Femur (tissue), 1 donor: ENCODE measurements around the gene HIP1.
"Not testable (repeated sequence)": the region's sequence is repeated elsewhere in the genome, so short reads cannot be mapped to it uniquely, and the experiment has no call there.

ENCODE experiments used
- DNase-seq: peaks from one replicate; pipeline ENCODE4 v3.0.0-alpha.2; 2017

Gene HIP1

DNA sequence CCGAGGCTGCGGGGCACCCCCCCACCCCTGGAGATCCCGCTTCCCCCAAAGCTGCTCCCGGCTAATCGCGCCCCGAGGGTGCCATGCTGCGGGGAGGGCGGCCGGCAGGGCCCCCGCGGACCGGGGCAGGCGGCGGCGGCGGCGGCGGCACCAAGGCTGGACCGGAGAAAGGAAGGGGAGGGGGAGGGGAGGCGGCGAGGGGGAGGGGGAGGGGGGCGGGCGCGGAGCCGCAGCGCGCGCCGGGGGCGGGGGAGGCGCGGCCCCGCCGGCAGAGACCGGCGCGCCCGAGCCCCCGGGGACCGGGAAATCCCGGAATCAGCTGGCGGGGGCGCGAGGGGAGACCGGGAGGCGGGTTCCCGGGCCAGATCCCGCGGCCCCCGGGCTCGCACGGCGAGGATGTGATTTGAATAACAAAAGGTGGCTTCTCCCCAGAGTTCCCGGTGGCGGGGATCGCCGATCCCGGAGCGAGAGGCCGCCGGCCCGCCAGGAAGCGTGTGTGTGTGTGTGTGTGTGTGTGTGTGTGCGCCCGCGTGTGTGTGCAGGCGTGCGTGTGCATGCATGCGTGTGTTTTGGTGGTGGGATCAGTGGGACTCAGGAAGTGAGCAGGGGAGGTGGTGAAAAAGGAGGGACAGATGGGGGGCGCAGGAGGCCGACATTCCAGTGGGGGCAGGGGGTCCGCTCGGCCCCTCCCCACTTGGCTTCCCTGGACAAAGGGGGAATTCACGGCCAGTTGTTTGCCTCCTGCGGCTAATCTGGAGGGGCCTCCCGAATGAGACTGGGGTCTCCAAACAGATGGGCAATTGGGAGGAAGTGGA is 99.5 kb downstream of the HIP1 start:
- peak; percentile 74 for DNase-seq

DNA sequence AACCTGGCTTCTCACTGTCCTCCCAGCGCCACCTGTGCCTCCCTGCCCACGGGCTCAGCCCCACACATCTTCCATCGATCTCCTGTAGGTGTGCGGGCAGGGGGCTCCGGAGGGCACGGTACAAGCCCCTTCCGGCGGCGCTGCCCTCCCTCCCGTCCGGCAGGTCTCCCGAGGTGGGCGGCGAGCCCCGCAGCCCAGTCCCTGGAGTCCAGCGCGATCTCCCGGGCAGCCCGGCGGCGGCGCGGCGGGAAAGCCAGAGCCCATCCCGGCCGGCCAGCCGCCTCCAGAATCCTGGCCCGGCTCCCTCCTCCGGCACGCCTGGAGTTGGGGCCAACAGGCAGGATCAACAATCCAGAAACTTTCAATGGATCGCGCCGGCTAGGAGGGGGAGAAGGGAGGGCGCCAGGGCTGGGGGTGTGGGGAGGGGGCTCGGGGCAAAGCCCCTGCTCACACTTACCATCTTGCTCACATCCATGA is 100.1 kb downstream of the HIP1 start:
- peak; percentile 76 for DNase-seq

DNA sequence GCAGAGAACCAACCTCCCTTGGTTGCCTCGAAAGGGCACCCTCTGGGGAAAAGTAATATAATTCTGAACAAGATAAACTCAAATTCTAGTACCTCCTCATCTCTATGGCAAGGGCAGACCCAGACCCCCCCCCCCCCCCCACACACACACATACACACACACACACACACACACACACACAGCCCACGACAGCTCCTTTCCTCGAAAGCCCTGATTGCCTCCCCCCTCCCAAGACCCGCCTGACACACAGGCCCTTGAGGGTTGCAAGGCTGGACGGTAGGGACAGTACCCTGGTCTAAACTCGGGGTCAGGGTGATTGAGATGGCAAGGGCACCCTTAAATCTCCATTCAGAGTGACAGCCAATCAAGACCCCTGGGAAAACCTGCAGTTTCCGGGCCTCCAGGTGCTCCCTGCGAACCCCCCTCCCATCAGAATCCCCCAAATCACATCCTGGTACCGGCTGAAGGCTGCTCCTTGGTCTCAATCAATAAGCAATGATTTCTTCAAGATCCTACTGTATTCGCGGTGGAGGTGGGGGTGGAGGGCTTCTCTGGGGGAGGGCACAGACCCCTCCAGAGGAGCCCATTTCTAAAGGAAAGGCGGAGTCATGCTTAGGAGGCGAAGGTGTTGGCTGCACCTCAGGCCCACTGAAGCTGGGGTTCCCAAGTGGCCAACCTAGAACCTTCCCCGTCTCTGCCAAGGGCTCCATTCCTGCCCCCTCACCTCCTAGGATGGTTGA is 100.7 kb downstream of the HIP1 start:
- DNase-seq: no peak

DNA sequence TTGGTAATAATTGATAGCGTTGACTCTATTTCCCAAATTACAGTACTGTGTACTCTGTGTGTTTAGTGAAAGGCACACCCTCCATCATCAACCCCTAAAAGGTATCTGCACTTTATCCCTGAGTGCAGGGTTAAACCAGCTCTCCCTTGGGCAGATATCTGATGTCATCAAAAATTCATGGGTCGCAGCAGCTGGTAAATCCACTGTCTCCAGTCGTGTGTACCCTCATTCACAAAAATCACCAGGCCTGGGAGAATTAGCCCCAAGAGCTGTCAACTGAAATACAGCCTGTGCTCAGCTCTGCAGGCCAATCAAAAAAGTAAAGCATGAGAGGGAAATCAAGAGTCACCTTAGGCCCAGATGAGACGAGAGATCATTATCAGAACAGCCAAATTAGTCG is 103.7 kb downstream of the HIP1 start:
- no peak for DNase-seq

DNA sequence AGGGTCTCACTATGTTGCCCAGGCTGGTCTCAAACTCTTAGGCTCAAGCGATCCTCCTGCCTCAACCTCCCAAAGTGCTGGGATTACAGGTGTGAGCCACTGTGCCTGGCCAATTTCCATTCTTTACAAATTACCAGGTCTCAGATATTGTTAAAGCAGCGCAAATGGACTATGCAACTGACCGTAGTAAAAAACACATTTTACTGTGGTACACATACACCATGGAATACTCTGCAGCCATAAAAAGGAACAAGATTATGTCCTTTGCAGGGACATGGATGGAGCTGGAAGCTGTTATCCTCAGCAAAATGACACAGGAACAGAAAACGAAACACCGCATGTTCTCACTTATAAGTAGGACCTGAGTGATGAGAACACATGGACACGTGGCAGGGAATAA is 106.2 kb downstream of the HIP1 start:
- not testable (repeated sequence) for DNase-seq

DNA sequence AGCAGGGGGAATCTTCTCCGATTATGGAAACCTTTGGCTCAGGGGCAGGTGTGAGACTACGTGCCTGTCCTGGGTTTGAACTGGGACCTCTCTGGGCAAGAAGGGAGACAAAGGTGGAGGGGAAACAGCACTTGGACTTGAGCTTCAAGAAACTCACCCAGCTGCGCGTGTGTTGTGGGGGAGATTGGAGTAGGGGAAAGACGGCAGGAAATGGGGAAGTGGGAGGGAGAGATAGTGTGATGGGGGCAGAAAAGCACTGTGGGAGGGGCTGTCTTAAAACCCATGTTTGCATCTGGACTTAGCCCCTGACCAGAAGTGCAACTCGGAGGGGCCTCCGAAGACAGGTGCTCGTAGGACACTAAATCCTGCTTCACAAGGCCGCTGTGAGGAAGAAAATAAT is 107.0 kb downstream of the HIP1 start:
- no peak for DNase-seq

DNA sequence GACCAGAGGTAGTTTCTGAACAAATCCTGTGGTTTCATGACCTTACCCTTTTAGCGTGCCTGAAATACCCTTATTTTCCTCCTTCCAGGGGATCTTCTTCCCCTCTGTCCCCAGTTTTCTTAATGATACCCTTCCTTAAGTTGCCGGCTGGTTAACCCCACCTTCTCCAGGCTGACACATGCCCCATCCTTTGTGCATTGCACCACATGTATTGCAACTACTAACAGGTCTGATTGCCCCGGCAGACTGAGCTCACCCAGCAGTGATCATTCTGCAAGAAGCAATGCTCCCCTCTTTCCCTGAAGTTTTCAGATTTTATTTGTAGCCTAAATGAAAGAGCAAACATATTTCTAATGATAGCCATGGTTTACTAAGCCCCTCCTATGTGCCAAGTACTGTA is 108.2 kb downstream of the HIP1 start:
- no peak for DNase-seq

DNA sequence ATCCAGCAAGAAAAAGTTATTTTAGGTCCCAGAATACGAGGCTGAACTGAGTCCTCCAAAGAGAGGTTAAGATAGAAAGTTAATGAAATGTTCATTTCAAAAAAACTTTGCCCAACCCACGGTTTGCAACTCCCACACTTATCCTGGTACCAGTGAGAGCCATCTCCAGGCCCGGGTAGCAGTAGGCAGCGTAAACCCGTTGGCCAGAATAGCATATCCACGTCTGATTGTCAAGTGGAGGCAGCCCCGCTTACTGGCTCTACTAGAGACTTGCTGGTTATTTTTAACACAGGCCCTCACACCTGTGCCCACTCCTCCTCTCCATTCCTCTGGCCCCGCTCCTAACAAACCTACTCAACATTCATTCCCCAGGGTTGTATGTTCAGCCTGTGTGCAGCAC is 109.7 kb downstream of the HIP1 start:
- DNase-seq: no peak

DNA sequence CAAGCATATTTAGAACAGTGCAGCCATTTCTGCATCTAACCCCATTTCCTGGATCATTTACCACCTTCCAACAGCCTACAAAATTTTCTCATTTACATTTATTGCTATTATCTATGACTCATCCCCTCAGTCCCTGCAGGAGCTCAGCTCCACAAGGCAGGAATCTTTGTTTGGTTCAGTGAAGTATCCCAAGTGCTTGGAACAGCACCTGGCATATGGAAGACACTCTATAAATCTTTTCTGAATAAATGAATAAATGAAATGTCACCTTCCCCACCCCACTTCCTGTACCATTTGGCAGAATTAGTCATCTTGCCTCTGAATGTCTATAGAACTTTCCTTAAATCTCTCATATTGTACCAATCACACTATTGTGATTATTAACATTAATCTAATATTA is 110.7 kb downstream of the HIP1 start:
- no peak for DNase-seq

DNA sequence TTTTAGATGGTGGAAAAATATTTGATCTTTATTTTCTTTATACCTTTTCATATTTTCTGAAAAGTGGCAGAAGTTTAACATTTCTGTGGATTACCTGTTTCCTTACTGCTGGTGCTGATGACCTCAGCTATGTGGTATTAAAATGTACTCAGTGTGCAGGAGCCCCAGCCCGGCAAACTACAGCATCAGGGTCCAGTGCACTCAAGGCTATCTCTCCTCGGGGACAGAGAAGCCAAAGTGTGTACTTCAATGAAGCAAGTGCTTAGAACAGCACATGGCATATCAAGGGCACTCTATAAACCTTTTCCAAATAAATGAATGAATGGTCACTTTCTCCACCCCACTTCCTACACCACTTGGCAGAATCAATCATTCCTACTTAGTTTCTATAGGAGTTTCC is 111.8 kb downstream of the HIP1 start:
- no peak for DNase-seq

DNA sequence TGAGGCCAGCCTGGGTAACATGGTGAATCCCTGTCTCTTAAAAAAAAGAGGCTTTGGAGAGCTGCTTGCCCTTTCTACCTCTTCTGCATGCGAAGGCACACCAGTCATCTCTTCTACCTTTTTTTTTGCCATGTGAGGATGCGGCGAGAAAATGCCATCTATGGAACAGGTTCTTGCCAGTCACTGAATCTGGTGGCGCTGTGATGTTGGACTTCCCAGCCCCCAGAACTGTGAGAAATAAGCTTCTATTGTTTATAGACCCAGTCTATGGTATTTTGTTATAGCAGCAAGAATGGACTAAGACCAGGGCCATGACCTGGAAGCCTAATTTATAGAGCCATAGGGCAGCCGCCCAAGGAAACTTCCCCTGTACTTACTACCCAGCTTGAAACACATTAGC is 112.9 kb downstream of the HIP1 start:
- DNase-seq: no peak

DNA sequence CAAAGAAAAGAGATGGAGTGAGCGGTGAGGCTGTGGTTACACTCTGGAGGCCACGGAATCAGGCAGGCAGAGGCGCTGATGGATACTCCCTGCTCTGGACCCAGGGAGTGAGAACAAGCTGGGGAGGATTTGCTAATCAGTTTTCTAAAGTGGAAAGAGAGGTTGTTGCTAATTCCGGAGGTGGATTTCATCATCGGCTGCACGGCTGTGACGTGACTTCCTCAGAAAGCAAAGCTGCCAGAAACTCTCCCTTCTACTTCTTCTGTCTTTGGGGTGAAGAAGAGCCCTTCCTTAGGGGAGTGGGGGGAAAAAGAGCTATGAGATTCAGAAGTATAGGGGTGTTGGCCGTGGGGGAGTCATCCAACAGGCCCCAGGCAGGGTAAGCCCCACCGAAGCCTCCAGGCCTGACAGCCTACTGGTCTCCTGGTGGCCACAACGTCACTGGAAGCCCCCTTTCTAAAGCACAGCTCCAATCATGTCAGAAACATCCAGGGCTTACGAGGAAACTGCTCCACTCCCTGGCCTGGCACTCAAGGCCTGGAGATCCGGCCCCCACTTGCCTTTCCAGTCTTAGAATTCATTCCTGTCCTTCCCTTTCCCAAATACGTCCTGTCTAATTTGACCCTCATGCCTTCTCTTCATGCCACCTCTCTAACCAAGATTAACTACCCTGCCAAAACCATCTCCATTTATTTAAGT is 114.5 kb downstream of the HIP1 start:
- peak; percentile 55 for DNase-seq

DNA sequence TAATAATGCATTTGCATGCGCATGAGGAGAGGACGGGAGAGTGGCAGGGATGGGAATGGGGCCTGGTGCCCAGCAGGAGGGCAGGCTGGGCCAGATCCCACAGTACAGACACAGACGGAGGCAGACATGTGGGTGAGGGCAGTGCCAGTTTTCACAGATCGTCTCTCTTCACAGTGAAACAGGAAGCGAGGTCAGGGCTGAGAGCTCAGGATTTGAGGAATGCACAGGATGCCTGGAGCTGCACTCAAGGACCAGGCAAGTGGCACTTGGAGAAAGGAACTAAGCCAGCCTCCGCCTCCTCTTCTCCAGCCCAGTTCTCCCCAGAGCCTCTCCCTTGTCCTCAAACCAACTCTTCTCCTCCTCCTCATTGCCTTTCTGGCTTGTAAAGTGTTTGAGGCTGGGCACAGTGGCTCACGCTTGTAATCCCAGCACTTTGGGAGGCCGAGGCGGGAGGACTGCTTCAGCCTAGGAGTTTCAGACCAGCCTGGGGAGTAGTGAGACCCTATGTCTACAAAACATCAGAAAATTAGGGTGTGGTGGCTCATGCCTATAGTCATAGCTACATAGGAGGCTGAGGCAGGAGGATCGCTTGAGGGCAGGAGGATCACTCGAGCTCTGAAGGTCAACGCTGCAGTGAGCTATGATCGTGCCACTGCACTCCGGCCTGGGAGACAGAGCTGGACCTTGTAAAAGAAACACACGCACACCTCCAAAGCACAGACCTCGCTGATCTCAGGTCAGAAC is 115.2 kb downstream of the HIP1 start:
- no peak for DNase-seq

DNA sequence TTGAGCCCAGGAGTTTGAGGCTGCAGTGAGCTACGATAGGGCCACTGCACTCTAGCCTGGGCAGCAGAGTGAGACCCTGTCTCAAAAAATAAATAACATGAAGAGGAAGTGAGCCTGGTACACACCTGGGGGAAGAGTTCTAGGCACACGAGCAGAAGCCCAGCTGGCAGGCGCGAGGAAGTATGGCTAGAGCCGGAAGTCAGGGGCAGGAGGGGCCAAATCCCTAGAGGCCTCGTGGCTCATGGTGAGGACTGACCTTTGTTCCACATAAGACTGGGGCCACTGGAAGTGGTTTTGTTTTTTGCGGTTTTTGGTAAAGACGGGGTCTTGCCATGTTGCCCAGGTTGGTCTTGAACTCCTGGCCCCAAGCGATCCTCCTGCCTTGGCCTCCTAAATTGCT is 117.6 kb downstream of the HIP1 start:
- DNase-seq: peak; percentile 56

DNA sequence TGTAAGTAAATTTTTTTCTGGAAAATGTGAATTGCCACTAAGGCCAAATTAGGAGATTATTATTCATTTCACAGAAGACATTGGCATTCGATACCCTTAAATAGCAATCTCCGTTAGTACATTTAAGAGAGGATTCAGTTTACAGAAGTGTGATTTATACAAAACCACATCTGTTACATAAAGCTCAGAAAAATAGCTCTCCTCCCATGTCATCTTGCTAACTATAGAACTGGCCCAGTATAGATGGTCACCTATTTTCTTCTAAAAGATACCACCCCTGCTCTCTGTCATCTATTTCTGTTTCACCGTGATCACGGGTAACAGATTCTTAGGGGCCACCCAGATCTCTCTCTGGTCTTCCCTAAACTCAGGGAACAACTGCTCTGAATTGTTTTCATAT is 119.1 kb downstream of the HIP1 start:
- no peak for DNase-seq

DNA sequence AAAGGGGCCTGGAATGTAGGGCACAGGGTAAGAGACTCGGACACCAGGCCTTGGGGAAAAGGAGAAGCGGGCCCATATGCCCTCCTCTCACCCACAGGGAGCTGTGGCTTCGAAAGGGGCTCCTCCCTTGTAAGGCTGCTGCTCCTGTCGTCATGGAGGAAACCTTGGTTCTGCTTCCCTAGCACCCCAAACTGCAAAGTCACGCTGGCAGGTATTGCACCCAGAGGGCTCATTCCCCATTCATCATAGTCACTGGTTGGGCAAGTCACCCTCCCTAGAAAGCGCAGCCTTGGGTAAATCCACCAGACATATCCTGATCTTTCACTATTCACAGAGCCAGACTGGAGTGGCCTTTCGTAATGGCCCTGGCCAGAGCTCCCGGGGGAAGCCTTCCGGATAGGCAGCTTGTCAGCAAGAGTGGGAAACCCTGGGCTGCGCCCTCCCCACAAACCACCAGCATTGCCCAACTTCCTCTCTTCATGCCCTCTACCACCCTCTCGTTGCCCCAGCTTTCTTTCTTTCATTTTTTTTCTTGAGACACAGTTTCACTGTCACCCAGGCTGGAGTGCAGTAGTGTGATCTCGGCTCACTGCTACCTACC is 121.0 kb downstream of the HIP1 start:
- DNase-seq: peak; percentile 83

DNA sequence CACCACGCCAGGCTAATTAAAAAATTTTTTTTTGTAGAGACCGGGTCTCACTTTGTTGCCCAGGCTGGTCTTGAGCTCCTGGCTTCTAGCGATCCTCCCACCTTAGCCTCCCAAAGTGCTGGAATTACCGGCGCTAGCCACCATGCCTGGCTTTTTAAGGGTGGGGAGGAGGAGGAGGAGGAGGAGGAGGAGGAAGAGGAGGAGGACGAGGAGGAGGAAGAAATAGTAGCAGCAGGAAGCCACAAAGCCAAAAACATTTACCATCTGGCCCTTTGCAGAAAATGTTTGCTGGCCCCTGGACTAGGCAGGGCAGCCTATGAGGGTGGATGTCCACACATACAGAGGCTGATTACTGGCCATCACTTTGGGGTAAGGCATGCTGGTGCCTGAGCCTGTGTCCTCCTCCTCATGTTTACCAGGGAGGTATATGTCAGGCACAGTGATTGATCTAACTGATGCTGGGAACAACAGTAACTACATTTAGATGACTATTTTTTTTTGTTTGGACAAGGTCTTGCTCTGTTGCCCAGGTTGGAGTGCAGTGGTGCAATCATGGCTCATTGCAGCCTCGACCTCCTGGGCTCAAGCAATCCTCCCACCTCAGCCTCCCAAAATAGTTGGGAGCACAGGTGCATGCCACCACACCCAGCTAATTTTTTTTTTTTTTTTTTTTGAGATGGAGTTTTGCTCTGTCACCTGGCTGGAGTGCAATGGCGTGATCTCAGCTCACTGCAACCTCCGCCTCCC is 122.1 kb downstream of the HIP1 start:
- no peak for DNase-seq

DNA sequence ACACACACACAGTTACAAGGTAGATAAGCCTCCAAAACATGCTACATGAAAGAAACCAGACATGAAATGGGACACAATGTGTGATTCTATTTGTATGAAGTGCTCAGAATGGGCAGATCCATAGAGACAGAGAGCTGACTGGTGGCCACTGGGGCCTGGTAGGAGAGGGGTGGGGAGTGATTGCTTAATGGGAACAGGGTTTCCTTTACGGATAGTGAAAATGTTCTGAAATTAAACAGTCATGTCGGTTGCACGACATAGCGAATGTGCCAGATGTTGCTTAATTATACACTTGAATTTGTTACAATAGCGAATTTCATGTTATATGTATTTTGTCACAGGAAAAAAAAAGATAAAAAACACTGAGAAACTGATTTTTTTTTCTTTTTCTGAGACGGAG is 124.3 kb downstream of the HIP1 start:
- no peak for DNase-seq

DNA sequence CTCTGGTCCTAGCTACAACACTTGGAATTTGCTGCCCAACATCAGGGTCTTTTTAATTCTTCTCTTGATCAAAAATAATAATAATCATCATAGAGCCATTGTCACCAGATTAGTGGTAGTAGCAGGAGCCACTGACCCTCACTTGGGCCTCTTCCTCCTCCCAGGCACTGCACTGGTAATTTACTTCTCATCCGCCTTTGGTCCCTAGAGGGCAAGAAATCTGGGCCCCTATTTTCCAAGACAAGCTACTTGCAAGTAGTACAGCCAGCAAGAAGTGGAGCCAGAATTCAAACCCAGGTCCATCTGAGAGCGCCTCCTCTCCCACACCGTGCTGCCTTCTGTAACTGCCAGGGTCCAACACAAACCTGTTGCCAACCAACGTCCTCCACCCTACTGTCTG is 125.4 kb downstream of the HIP1 start:
- DNase-seq: no peak

DNA sequence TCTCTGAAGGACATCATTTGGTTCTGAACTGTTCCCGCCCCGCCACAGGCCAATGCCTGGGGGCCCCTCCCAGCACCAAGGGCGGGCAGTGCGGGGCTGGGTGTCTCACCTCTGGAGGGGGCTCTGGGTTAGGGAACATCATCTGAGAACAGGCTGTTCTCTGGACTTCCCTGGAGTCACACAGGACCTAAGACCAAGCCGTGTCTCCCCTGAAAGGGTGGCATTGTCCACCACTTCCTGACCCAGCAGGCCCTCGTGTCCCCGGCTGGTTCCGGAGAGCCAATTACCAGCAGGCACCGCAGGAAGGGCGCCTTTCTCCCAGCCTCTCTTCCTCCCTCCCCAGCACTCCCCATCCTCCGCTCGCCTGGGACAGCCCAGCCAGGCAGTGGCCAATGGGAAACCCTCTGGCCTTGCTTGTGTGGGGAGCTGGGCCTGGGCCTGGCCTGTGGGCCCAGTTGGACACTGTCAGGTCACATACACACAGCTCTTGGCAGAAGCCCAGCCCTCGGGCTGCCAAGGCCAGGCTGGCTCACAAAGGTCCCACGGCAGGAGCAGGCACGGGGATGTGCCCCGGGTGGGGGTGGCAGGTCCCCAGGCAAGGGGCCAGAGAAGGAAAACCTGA is 127.1 kb downstream of the HIP1 start:
- DNase-seq: peak; percentile 56

DNA sequence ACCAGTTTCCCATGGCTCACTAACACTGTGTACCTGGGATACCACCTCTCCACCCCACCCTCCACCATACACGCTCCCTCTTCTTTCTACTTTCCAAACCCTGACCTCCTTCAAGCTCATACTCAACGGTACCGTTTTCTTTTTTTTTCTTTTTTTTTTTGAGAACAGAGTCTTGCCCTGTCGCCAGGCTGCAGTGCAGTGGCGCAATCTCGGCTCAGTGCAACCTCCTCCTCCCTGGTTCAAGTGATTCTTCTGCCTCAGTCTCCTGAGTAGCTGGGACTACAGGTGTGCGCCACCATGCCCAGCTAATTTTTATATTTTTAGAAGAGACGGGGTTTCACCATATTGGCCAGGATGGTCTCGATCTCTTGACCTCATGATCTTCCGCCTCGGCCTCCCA is 129.3 kb downstream of the HIP1 start:
- not testable (repeated sequence) for DNase-seq
